ENCODE results near the gene DMC1. TPM values are rescaled to one million over a fixed set of nuclear protein-coding genes. Genes with fewer than 3 reads are reported as not detected.

The DMC1 gene
- total RNA-seq, 4 donors from 2014 or later = 1.1 to 7.2 (median 5.2) TPM; not detected in 1

DNA sequence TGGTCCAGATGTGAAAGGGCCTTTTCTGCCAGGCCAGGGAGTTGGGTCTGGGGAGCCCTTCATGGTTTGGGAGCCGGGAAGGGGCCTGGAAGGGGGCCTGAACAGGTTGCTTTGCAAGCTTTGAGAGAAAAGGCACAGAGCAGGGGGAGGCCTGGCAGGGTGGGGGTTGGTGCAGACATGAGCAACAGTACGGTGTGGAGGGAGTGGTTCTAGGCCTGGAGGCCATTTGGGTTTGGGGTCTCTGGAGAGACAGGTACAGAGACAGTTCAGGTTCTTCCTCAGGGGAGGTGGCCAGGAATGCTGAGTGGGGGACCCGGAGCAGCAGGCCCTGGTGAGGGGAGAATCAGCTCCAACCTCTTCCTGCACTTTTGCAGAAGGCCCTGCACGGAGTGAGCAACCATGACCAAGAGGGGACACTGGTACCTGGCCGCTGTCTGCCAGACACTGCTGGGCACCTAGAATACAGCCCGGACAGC, 100.6 kb downstream of the DMC1 start:
- intact Hi-C loops (cut with DNase I) = no loop called here
- Histone ChIP-seq H3K36me3 (no peaks in the 10 kb centered on the region), H3K27me3 (peaks cover 0 to 27% (median 0%) of the 10 kb centered on the region in 4 donors), H3K4me3 (no peak overlapping the region), H3K27ac (no peak overlapping the region), H3K9me3 (no peaks in the 10 kb centered on the region), H3K4me1 (peaks cover 10 to 22% (median 10%) of the 10 kb centered on the region in 3 donors)
- TF ChIP-seq, protein P1, sequence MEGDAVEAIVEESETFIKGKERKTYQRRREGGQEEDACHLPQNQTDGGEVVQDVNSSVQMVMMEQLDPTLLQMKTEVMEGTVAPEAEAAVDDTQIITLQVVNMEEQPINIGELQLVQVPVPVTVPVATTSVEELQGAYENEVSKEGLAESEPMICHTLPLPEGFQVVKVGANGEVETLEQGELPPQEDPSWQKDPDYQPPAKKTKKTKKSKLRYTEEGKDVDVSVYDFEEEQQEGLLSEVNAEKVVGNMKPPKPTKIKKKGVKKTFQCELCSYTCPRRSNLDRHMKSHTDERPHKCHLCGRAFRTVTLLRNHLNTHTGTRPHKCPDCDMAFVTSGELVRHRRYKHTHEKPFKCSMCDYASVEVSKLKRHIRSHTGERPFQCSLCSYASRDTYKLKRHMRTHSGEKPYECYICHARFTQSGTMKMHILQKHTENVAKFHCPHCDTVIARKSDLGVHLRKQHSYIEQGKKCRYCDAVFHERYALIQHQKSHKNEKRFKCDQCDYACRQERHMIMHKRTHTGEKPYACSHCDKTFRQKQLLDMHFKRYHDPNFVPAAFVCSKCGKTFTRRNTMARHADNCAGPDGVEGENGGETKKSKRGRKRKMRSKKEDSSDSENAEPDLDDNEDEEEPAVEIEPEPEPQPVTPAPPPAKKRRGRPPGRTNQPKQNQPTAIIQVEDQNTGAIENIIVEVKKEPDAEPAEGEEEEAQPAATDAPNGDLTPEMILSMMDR (IDR thresholded peaks at IDR 0.05) = no peak
- no peak for DNase-seq
- 88 to 94% methylated on average over 6 of the region's 6 CpGs for WGBS, 2 donors

Other genes starting within 250 kb of the DMC1 start
- gene KCNJ4, start 115.0 kb downstream of the DMC1 start, total RNA-seq = not detected
- gene KDELR3, start 102.1 kb downstream of the DMC1 start, total RNA-seq = 1 to 10 TPM; 1.1 to 9.6 (median 1.9) TPM
- gene DDX17, start 63.9 kb downstream of the DMC1 start, total RNA-seq = 100 to 1,000 TPM; 164 to 498 (median 214) TPM
- 1 to 10 TPM in 1 of 4 donors, under 1 TPM in 3; 0.04 to 1.0 (median 0.12) TPM for gene FAM227A, start 86.2 kb upstream of the DMC1 start, total RNA-seq
- gene CBY1, start 86.5 kb upstream of the DMC1 start, total RNA-seq = 10 to 100 TPM in 3 of 4 donors, 1 to 10 TPM in 1; 8.7 to 21.1 (median 13.1) TPM
- 10 to 100 TPM; 23.4 to 73.7 (median 57.2) TPM for gene TOMM22, start 111.8 kb upstream of the DMC1 start, total RNA-seq
- 10 to 100 TPM; 27.8 to 48.8 (median 33.1) TPM for gene JOSD1, start 130.8 kb upstream of the DMC1 start, total RNA-seq
- 10 to 100 TPM; 15.3 to 37.4 (median 32.0) TPM for gene GTPBP1, start 135.8 kb upstream of the DMC1 start, total RNA-seq
- 100 to 1,000 TPM in 3 of 4 donors, 10 to 100 TPM in 1; 94.2 to 307 (median 191) TPM for gene SUN2, start 185.8 kb upstream of the DMC1 start, total RNA-seq
- gene DNAL4, start 224.0 kb upstream of the DMC1 start, total RNA-seq = 10 to 100 TPM in 3 of 4 donors, 1 to 10 TPM in 1; 7.3 to 15.5 (median 13.7) TPM

Data from esophagus squamous epithelium (tissue), 5 donors.